Natural killer cell (primary cell): Measurements from ENCODE around the gene LINGO4. TPM values are rescaled to one million over a fixed set of nuclear protein-coding genes. Genes with fewer than 3 reads are reported as not detected.

Experiments used
- ATAC-seq, 3 donors: fragments of 150-1000 bp in 2 of 3; fragments of 200-7000 bp in 1 of 3; cut with Tn5 transposase; 1 replicate in 1 of 3; 2 replicates in 2 of 3; pipeline ENCODE4 v1.10.0; 2021; ENCODE audit warnings: mild to moderate bottlenecking in 2 of 3, moderate library complexity in 2 of 3
- DNase-seq, 2 donors: peaks; one replicate each; pipeline versions ENCODE4 v3.0.0 to v3.0.0-alpha.2; 2013 to 2021; ENCODE audit warnings: mixed read lengths in 1 of 2
- H3K27ac ChIP-seq: one replicate; pipeline ENCODE4 v1.5.1; 2013; ENCODE audit warnings: mild to moderate bottlenecking, low read length
- H3K27me3 ChIP-seq: one replicate; pipeline ENCODE4 v1.6.1; 2013; ENCODE audit warnings: low read length; ENCODE audit not compliant: control insufficient read depth, insufficient read depth
- H3K36me3 ChIP-seq: one replicate; pipeline ENCODE4 v1.6.1; 2013; ENCODE audit warnings: low read length; ENCODE audit not compliant: control insufficient read depth, insufficient read depth
- H3K4me1 ChIP-seq: one replicate; pipeline ENCODE4 v1.6.1; 2013; ENCODE audit warnings: low read length; ENCODE audit not compliant: control insufficient read depth, insufficient read depth
- H3K4me3 ChIP-seq: one replicate; pipeline ENCODE4 v1.5.1; 2013; ENCODE audit warnings: low read length
- H3K9me3 ChIP-seq: one replicate; pipeline ENCODE4 v1.6.1; 2013; ENCODE audit warnings: low read length; ENCODE audit not compliant: control insufficient read depth, insufficient read depth
- H3K27ac Mint-ChIP-seq, 2 donors: one replicate each; pipeline ENCODE4 v1.8.0; 2022; ENCODE audit warnings: mild to moderate bottlenecking in 2 of 2, mixed read lengths in 2 of 2, moderate library complexity in 1 of 2
- H3K27me3 Mint-ChIP-seq, 2 donors: one replicate each; pipeline ENCODE4 v1.8.0; 2022; ENCODE audit warnings: low read depth in 2 of 2, mixed read lengths in 2 of 2
- H3K36me3 Mint-ChIP-seq: one replicate; pipeline ENCODE4 v1.8.0; 2022; ENCODE audit warnings: mixed read lengths
- H3K4me1 Mint-ChIP-seq, 2 donors: one replicate each; pipeline ENCODE4 v1.8.0; 2022; ENCODE audit warnings: mixed read lengths in 2 of 2
- H3K4me3 Mint-ChIP-seq: one replicate; pipeline ENCODE4 v1.8.0; 2022; ENCODE audit warnings: mild to moderate bottlenecking, moderate library complexity, mixed read lengths
- H3K9me3 Mint-ChIP-seq, 2 donors: one replicate each; pipeline ENCODE4 v1.8.0; 2022; ENCODE audit warnings: mixed read lengths in 2 of 2
- WGBS: methylation state at CpG from one replicate; pipeline ENCODE4 v1.1.7; 2013; ENCODE audit warnings: missing lambda C conversion rate; ENCODE audit not compliant: insufficient coverage; 5-methylcytosine and 5-hydroxymethylcytosine counted together
- intact Hi-C: fragments of 100-400 bp; cut with micrococcal nuclease; formaldehyde crosslinking; loops from one replicate; pipeline ENCODE4 v1.14.2; 2022
- total RNA-seq, 4 donors: library from RNA; stranded (reverse); fragments of 120-200 nt in 1 of 4; gene quantifications; one replicate each; pipeline versions ENCODE4 v1.2.3 to v1.2.4, GENCODE V29; 2013 to 2022
- TF ChIP-seq, protein P1 (sequence below): fragments of 200-600 bp; IDR thresholded peaks from one replicate; pipeline ENCODE4 v1.8.0; 2022; ENCODE audit warnings: antibody characterized with exemption

LINGO4 gene
- total RNA-seq, 3 donors from 2014 or later (not counting 1 experiment from before 2014, with no cell fraction given) = not detected

DNA sequence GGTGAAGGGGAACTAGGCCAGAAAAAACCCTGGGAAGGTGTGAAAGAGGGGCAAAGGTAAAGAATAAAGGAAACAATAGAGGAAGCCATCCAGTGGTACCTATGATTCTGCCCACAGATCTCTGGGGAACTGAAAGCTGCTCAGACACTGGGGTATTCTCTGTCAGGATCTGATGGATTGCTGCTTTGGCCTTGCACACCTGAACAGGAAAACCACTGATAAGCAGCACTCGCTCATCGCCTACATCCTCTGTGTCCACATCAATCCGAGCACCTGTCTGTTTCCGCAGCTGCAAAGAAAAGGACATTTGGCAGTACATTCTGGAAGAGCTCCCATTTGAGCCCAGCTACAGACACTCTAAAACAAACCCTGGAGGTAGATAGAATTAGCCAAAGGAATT, 25.4 kb downstream of the LINGO4 start:
- TF ChIP-seq, protein P1, sequence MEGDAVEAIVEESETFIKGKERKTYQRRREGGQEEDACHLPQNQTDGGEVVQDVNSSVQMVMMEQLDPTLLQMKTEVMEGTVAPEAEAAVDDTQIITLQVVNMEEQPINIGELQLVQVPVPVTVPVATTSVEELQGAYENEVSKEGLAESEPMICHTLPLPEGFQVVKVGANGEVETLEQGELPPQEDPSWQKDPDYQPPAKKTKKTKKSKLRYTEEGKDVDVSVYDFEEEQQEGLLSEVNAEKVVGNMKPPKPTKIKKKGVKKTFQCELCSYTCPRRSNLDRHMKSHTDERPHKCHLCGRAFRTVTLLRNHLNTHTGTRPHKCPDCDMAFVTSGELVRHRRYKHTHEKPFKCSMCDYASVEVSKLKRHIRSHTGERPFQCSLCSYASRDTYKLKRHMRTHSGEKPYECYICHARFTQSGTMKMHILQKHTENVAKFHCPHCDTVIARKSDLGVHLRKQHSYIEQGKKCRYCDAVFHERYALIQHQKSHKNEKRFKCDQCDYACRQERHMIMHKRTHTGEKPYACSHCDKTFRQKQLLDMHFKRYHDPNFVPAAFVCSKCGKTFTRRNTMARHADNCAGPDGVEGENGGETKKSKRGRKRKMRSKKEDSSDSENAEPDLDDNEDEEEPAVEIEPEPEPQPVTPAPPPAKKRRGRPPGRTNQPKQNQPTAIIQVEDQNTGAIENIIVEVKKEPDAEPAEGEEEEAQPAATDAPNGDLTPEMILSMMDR = no peak
- WGBS = 55% methylated on average over 4 of the region's 4 CpGs
- H3K4me3 Mint-ChIP-seq = no peak overlapping the region
- no peaks in the 10 kb centered on the region for H3K9me3 Mint-ChIP-seq
- no peaks in the 10 kb centered on the region for H3K4me1 Mint-ChIP-seq
- Histone ChIP-seq H3K9me3 (no peaks in the 10 kb centered on the region), H3K36me3 (peaks cover 45% of the 10 kb centered on the region), H3K27me3 (no peaks in the 10 kb centered on the region), H3K27ac (no peak overlapping the region), H3K4me3 (no peak overlapping the region), H3K4me1 (no peaks in the 10 kb centered on the region)
- H3K27ac Mint-ChIP-seq = no peak overlapping the region
- intact Hi-C loops = no loop called here
- H3K36me3 Mint-ChIP-seq = peaks cover 13% of the 10 kb centered on the region
- ATAC-seq (no peak), DNase-seq (no peak)
- no peaks in the 10 kb centered on the region for H3K27me3 Mint-ChIP-seq

DNA sequence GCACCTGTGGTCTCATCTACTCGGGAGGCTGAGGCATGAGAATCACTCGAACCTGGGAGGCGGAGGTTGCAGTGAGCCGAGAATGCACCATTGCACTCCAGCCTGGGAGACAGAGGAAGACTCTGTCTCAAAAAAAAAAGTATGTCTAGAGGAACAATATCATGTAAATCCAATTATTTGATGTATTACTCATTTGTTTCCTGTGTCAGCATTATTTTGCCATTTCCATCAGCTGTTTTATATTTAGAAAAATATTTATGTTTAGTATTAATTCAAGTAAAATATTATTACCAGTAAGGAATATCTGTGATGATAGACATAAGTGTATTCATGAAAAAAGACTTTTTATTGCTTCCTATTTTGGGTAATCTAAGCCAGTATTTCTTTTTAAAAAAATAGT, 27.9 kb downstream of the LINGO4 start:
- H3K36me3 Mint-ChIP-seq = peaks cover 13% of the 10 kb centered on the region
- H3K9me3 ChIP-seq = no peaks in the 10 kb centered on the region

DNA sequence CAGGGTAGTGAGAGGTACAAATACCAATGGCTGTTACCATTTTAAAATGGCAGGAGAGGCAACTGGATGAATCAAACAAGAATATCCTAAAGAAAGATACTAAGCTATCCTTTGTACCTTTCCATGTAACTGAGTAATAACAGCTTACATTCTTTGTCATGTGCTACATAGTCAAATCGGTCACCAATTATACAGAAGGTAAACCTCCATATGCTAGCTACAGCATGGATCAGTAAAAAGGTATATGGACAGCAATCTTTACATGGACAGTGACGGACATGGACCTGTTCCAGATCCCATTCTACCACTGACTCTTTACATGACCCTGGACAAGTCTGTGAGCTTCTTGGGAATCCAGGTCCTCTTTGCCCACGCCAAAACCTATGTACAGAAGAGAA, 28.6 kb downstream of the LINGO4 start:
- Histone ChIP-seq H3K4me1 (no peaks in the 10 kb centered on the region), H3K27me3 (no peaks in the 10 kb centered on the region), H3K36me3 (peaks cover 54% of the 10 kb centered on the region), H3K27ac (no peak overlapping the region), H3K4me3 (no peak overlapping the region), H3K9me3 (no peaks in the 10 kb centered on the region)
- WGBS = 96% methylated on average over 3 of the region's 3 CpGs
- TF ChIP-seq, protein P1 = no peak
- Mint-ChIP-seq H3K4me3 (no peak overlapping the region), H3K36me3 (peaks cover 13% of the 10 kb centered on the region), H3K27ac (no peak overlapping the region), H3K27me3 (no peaks in the 10 kb centered on the region), H3K4me1 (no peaks in the 10 kb centered on the region), H3K9me3 (no peaks in the 10 kb centered on the region)
- no peak for ATAC-seq
- DNase-seq = no peak
- intact Hi-C loops = no loop called here

More for the DNA sequence above, 27.9 kb downstream of the LINGO4 start:
- H3K27me3 ChIP-seq = no peaks in the 10 kb centered on the region
- DNase-seq = no peak
- no peak overlapping the region for H3K4me3 ChIP-seq
- TF ChIP-seq, protein P1 = no peak
- H3K36me3 ChIP-seq = peaks cover 56% of the 10 kb centered on the region
- no peak for ATAC-seq
- no peaks in the 10 kb centered on the region for H3K9me3 Mint-ChIP-seq
- H3K27ac ChIP-seq = no peak overlapping the region
- H3K27me3 Mint-ChIP-seq = no peaks in the 10 kb centered on the region
- H3K4me1 Mint-ChIP-seq = no peaks in the 10 kb centered on the region
- no peak overlapping the region for H3K27ac Mint-ChIP-seq
- no peaks in the 10 kb centered on the region for H3K4me1 ChIP-seq
- H3K4me3 Mint-ChIP-seq = no peak overlapping the region
- WGBS = 99% methylated on average over 4 of the region's 4 CpGs
- intact Hi-C loops = no loop called here

DNA sequence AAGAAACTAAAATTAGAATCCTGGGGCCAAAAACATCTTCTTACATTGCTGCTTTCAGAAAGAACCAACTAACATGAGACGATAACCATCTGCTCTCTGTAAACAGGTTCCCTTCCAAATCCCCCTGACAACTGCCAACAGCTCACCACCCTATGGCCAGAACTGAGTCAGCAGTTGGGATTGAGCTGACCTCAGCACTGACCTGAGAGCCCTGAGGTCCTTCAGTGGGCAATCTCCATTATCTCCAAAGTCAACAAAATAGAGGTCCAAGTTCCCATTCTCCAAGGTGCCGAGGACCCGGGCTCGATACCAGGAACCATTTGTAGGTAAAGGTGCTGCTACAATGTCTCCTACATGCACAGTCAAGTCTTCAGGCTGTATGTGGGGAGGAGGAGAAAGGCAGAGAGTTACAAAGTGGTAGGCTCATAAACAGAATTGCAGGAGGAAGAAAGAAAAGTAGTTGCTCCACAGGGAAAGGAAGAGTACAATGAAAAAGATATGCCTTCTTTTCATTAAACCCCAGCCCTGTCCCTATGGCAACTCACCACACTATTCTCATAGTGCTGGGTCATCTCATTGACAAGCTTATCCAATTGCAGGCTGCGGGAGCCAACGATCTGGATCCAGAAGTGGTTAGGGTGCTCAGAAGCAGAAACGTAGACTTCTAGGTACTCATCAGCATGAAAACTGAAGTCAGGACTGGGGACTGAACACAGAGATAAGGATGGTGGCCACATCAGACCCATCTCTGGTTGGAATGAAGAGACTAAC, 29.1 kb downstream of the LINGO4 start:
- H3K4me3 Mint-ChIP-seq = no peak overlapping the region
- H3K27ac Mint-ChIP-seq = no peak overlapping the region
- Histone ChIP-seq H3K4me1 (no peaks in the 10 kb centered on the region), H3K27me3 (no peaks in the 10 kb centered on the region), H3K27ac (no peak overlapping the region), H3K4me3 (no peak overlapping the region), H3K36me3 (peaks cover 50% of the 10 kb centered on the region), H3K9me3 (no peaks in the 10 kb centered on the region)
- intact Hi-C loops = no loop called here
- DNase-seq = no peak
- no peak for ATAC-seq
- no peaks in the 10 kb centered on the region for H3K9me3 Mint-ChIP-seq
- 97% methylated on average over 7 of the region's 7 CpGs for WGBS
- no peaks in the 10 kb centered on the region for H3K27me3 Mint-ChIP-seq
- peaks cover 13% of the 10 kb centered on the region for H3K36me3 Mint-ChIP-seq
- no peaks in the 10 kb centered on the region for H3K4me1 Mint-ChIP-seq
- TF ChIP-seq, protein P1 = no peak
